Stimulated activated CD4-positive, alpha-beta T cell treated with anti-CD3 and anti-CD28 coated beads, Interleukin-4, amount 100 ng/mL, for 24 hours (primary cell): ENCODE measurements around the gene INPP4B.

ENCODE experiments used
- DNase-seq: peaks from one replicate; pipeline ENCODE4 v3.0.0-alpha.2; 2020

INPP4B gene

GRCh38 chr4:142367418-142368180, 478.5 kb downstream of the INPP4B start:
- no peak for DNase-seq

- no peak for DNase-seq
Observed at GRCh38 chr4:142366769-142367181, 479.3 kb downstream of the INPP4B start.

GRCh38 chr4:142365391-142365790, 480.7 kb downstream of the INPP4B start:
- DNase-seq, result no peak

- no peak for DNase-seq
Observed at GRCh38 chr4:142363686-142364085, 482.4 kb downstream of the INPP4B start.

GRCh38 chr4:142361981-142362380, 484.1 kb downstream of the INPP4B start:
- no peak for DNase-seq

GRCh38 chr4:142360657-142361056, 485.4 kb downstream of the INPP4B start:
- no peak for DNase-seq

GRCh38 chr4:142358656-142359055, 487.4 kb downstream of the INPP4B start:
- no peak for DNase-seq

GRCh38 chr4:142356801-142357200, 489.3 kb downstream of the INPP4B start:
- no peak for DNase-seq

GRCh38 chr4:142356118-142356759, 489.9 kb downstream of the INPP4B start:
- no peak for DNase-seq

GRCh38 chr4:142355421-142355930, 490.6 kb downstream of the INPP4B start:
- no peak for DNase-seq

- DNase-seq, result no peak
Observed at GRCh38 chr4:142354794-142355420, 491.2 kb downstream of the INPP4B start.

- no peak for DNase-seq
Observed at GRCh38 chr4:142354041-142354440, 492.1 kb downstream of the INPP4B start.

GRCh38 chr4:142353149-142353738, 492.9 kb downstream of the INPP4B start:
- DNase-seq, result no peak

GRCh38 chr4:142352712-142353111, 493.4 kb downstream of the INPP4B start:
- DNase-seq, result no peak

GRCh38 chr4:142351958-142352357, 494.1 kb downstream of the INPP4B start:
- no peak for DNase-seq

GRCh38 chr4:142350871-142351270, 495.2 kb downstream of the INPP4B start:
- no peak for DNase-seq

GRCh38 chr4:142348613-142349021, 497.5 kb downstream of the INPP4B start:
- no peak for DNase-seq

- DNase-seq, result no peak
Observed at GRCh38 chr4:142347241-142347640, 498.9 kb downstream of the INPP4B start.

- DNase-seq, result no peak
Observed at GRCh38 chr4:142345924-142346323, 500.2 kb downstream of the INPP4B start.

- DNase-seq, result no peak
Observed at GRCh38 chr4:142341268-142341667, 504.8 kb downstream of the INPP4B start.

- no peak for DNase-seq
Observed at GRCh38 chr4:142339053-142339452, 507.0 kb downstream of the INPP4B start.

GRCh38 chr4:142336251-142336934, 509.7 kb downstream of the INPP4B start:
- DNase-seq, result no peak

GRCh38 chr4:142334931-142335330, 511.2 kb downstream of the INPP4B start:
- no peak for DNase-seq
